HG02943 (cell line): Measurements from ENCODE around the gene OXLD1.

Experiments used
- ATAC-seq: cut with Tn5 transposase; IDR thresholded peaks from one replicate; pipeline ENCODE4 v1.9.1; 2021; ENCODE audit warnings: mild to moderate bottlenecking, low read depth, moderate library complexity; ENCODE audit not compliant: unreplicated experiment

Gene OXLD1

DNA sequence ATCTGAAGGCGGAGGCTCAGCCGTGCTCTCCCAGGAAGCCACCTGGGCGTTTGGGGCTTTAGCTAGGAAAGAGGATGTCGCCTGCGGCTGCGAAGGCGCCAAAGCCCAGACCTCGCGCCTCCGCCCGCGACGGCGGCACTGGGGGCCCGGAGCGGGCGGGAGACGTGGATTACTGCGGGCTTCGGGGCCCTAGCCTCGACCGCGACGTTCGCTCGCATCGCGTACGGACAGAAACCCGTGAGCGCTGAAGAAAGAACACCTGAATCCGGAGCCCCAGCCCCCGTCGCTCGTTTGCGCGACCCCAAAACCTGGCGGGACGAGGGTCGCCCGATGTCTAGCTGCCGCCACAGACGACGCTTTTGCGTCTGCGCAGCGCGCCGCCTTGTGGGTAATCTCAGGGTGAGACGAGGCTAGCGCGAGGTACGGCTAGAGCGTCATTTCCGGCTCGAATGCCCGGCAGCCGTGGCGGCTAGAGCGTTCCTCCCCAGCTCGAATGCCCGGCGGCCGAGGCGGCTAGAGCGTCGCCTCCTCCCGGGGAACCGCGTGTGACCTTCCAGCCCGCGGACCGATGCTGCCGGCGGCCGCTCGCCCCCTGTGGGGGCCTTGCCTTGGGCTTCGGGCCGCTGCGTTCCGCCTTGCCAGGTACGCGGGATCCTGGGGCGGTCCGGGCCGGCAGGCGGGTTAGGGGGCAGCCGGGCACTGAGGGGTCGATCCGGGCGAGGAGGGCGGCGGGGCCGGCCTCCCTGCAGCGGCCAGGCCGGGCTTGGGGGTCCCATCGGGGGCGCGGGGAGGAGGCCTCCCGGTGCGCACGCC, 36.7 kb upstream of the OXLD1 start, which contains the start of gene MRPL12:
Gene MRPL12 (plus strand): TSS at position 434 of the 813 bp plus-strand sequence. CDS start 135 bp downstream, at position 569.
- peak; percentile 63 for ATAC-seq

DNA sequence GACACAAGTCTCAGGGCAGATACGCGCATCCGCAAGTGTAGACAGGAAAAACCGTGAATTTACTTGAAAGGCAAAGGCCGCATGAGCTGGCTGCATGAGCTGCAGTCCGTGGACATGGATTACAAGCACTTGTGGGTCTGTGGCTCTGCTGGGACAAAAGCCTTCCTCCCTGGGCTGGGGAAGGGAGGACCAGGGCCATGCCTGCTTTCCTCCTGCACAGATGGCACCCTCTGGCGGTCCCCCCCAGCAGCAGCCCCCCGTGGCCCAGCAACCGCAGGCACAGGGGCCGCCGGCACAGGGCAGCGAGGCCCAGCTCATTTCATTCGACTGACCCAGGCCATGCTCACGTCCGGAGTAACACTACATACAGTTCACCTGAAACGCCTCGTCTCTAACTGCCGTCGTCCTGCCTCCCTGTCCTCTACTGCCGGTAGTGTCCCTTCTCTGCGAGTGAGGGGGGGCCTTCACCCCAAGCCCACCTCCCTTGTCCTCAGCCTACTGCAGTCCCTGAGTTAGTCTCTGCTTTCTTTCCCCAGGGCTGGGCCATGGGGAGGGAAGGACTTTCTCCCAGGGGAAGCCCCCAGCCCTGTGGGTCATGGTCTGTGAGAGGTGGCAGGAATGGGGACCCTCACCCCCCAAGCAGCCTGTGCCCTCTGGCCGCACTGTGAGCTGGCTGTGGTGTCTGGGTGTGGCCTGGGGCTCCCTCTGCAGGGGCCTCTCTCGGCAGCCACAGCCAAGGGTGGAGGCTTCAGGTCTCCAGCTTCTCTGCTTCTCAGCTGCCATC, 35.1 kb upstream of the OXLD1 start:
- ATAC-seq, result no peak

DNA sequence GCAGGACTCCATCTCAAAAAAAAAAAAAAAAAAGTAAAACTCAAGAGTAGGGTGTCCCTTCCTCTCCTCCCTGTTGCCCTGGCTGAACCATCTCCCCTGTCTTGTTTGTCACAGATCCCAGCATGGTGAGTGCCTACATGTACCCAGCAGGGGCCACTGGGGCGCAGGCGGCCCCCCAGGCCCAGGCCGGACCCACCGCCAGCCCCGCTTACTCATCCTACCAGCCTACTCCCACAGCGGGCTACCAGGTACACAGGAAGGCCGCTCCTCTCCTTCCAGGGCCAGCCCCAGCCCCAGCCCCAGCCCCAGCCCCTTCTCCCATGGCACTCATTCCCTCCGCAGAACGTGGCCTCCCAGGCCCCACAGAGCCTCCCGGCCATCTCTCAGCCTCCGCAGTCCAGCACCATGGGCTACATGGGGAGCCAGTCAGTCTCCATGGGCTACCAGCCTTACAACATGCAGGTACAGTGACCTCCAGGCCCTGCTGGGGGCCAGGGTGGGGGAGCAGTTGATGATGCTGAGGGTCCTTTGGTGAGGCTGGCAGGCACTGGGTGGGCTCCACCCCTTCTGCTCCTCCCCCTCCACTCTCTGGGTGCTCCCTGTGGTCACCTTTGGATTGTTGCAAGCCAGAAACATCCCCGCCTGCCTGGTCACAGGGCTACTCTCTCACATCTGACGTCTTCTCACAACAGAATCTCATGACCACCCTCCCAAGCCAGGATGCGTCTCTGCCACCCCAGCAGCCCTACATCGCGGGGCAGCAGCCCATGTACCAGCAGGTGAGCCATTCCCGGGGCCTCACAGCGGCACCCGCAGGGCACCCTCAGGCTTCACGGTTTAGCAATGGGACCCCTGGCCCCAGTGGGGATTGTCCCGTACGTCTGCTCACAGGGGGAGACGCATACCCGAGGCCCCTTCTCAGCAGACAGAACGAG, 34.2 kb upstream of the OXLD1 start:
- no peak for ATAC-seq

DNA sequence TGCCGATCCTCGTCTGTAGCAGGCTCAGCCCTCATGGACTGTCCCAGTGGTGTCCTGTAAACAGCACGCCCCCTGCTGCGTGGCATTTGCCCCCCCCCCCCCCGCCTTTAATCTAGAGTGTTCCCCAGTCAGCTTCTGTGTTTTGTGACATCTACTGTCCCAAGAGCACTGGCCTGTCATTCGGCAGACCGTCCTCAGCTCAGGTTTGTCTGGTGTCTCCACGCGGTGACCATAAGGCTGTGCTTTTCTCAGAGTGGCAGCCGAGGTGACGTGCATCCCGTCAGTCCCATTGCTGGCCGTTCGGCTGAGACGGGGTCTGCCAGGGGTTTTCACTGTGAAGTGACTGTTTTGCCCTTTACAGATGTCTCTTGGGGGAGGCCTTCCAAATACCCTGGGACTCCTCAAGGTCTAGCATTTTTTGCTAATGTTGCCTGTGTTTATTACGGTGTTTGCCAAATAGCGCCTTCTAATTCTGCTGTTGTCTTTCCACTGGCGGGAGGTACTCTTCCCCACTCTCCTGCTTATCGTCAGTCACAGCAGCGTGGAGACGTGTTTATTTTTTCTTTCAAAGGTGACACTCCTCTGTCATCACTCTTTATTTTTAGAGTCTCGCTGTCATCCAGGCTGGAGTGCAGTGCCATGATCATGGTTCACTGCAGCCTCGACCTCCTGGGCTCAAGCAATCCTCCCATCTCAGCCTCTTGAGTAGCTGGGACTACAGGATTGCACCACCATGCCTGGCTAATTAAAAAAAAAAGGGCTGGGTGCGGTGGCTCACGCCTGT, 31.0 kb upstream of the OXLD1 start:
- ATAC-seq, result no peak

DNA sequence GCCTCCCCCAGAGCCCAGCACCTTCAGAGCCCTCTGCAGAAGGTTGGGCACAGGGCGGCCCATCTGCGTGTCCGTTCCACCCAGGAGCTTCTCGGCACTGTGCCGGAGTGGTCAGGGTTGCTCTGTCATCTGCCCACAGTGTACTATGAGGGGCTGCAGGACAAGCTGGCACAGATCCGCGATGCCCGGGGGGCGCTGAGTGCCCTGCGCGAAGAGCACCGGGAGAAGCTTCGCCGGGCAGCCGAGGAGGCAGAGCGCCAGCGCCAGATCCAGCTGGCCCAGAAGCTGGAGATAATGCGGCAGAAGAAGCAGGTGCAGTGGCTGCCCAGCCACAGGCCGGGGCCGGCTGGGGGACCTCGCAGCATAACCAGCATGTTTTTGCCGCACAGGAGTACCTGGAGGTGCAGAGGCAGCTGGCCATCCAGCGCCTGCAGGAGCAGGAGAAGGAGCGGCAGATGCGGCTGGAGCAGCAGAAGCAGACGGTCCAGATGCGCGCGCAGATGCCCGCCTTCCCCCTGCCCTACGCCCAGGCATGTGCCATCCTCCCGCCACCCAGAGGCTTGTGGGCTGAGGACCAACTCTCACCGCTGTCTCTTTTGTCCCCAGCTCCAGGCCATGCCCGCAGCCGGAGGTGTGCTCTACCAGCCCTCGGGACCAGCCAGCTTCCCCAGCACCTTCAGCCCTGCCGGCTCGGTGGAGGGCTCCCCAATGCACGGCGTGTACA, 30.0 kb upstream of the OXLD1 start:
- no peak for ATAC-seq

DNA sequence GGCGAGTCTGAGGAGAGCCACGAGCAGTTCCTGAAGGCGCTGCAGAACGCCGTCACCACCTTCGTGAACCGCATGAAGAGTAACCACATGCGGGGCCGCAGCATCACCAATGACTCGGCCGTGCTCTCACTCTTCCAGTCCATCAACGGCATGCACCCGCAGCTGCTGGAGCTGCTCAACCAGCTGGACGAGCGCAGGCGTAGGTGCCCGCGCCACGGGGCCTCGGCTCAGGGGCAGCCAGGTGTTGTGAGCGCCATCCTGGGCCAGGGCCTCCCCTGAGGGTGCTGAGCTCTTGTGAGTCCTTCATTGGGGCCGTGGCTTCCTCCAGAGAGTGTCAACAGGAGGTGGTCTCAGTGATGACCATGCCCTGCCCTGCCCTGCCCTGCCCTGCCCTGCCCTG, 29.4 kb upstream of the OXLD1 start:
- no peak for ATAC-seq

DNA sequence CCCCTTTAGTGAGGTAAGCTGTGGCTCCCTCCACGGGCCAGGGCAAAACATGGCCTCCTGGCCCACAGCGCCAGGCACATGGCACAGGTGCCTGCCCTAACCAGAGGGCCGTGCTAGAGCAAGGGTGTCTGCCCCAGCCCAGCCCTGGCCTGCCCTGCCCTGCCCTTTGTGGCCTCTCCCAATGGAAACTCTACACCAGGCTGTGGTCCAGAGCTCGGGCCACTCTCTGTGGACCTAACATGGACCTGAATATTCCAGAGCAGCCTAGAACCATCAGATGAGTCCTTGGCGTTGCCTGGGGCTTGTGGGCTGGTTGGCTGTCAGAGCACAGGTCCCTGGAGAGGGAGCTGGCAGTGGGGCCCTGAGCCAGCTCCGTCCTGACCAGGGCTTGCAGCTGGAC, 28.8 kb upstream of the OXLD1 start:
- no peak for ATAC-seq

DNA sequence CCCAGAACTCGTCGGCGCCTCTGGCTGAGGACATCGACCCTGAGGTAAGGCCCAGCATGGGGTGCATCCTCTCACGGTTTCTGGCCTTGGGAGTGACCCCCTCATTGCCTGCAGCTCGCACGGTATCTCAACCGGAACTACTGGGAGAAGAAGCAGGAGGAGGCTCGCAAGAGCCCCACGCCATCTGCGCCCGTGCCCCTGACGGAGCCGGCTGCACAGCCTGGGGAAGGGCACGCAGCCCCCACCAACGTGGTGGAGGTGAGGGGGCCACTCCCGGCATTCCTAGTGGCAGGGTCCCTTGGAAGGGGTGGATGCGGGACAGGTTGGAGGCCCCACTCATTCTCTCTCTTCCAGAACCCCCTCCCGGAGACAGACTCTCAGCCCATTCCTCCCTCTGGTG, 28.4 kb upstream of the OXLD1 start:
- no peak for ATAC-seq

DNA sequence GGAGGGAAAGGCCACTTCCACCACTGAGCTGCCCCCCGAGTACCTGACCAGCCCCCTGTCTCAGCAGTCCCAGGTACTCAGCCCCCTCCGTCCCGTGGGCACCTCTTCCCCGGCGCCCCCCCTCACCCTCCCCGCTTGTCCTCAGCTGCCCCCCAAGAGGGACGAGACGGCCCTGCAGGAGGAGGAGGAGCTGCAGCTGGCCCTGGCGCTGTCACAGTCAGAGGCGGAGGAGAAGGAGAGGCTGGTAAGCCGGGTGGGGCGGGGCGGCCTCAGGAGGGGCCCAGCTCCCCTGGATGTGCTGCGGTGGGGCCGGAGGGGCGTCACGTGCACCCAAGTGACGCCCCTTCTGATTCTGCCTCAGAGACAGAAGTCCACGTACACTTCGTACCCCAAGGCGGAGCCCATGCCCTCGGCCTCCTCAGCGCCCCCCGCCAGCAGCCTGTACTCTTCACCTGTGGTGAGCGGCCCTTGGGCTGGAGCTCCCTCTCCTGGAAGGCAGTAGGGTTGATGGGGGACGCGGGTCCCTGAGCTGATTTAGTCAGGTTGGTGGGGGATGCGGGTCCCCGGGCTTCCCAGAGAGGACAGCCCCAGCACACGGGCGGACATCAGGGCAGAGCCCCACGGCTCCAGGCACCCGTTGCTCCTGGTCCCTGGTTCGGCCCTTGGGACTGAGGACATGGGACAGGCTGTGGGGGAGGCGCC, 27.3 kb upstream of the OXLD1 start:
- no peak for ATAC-seq

DNA sequence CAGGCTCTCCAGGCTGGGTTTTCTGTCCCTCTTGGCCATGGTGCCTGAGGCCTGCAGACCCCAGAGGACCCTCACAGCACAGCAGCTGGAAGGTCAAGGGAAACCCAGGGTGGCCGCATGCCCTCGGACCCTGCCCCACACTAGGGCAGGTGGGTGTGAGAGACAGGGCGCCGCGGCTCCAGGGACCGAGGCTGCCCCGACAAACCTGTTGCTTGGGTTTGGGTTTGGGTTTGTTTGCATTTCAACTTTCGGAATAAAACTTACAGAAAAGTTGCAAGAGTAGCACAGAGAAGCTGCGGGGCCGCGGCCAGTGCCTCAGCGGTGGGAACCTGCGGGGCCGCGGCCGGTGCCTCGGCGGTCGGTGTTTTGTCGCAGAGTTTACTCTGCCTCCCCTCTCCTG, 25.2 kb upstream of the OXLD1 start:
- no peak for ATAC-seq

DNA sequence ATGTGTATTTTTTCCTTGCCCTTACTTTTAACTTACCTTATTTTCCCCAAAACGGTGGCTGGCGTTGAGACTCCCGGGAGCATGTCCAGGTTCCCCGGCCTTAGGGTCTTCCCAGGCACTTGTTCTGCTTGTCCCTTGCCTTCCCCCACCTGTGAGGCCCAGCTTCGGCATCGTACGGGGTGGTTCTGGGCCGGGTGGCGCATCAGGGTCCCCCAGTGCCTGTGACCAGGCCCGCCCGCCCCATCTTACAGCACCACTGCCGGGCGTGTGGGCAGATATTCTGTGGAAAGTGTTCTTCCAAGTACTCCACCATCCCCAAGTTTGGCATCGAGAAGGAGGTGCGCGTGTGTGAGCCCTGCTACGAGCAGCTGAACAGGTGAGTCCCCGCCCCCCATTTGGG, 24.8 kb upstream of the OXLD1 start:
- no peak for ATAC-seq

DNA sequence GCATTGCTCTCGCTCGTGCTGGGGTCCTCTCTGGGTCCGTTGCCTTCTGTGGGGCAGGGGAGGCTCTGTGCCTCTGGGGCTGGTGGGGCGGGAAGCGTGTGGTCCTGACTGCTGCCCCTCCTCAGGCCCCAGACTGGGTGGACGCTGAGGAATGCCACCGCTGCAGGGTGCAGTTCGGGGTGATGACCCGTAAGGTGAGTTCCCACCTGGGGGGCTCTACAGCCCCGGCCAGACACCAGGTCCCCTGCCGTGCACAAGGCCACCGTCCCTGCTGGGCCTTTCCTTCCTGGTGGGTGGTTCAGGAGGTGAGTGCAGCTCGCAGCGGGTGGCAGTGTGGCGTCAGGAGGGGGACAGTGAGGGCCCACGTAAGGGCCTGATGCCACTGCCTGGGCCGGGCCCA, 24.1 kb upstream of the OXLD1 start:
- no peak for ATAC-seq

DNA sequence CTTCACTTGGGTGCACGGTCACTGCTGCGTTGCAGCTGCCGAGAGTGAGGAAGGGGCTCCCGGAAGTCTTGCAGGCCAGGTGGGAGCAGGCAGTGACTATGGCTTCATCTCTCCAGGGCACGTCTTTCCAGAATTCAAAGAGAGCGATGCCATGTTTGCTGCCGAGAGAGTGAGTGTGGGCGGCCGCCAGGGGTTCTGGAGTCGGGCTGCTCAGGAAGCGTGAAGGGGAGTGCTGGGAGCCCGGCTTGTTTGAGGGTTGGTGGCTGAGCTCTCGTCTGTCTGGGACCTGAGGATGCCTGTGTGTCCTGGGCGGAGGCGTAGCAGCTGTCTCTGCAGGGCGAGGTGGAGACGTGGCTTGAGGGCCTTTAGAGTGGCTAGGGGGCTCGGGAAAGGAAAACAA, 23.7 kb upstream of the OXLD1 start:
- no peak for ATAC-seq

DNA sequence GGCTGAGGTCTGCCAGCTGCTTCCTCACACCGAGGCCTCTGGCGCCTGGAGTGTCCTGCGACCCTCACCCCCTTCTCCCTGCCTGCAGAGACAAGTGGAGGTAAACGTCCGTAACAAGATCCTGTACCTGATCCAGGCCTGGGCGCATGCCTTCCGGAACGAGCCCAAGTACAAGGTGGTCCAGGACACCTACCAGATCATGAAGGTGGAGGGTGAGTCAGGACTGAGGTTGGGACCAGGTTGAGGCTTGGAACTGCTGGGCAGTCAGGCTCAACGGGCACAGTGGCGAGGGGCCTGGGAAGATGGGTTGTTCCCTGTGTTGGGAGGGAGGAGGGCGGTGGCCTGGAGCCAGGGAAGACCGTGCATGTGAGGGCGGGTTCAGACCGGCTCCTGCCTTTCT, 22.2 kb upstream of the OXLD1 start:
- ATAC-seq, result no peak

DNA sequence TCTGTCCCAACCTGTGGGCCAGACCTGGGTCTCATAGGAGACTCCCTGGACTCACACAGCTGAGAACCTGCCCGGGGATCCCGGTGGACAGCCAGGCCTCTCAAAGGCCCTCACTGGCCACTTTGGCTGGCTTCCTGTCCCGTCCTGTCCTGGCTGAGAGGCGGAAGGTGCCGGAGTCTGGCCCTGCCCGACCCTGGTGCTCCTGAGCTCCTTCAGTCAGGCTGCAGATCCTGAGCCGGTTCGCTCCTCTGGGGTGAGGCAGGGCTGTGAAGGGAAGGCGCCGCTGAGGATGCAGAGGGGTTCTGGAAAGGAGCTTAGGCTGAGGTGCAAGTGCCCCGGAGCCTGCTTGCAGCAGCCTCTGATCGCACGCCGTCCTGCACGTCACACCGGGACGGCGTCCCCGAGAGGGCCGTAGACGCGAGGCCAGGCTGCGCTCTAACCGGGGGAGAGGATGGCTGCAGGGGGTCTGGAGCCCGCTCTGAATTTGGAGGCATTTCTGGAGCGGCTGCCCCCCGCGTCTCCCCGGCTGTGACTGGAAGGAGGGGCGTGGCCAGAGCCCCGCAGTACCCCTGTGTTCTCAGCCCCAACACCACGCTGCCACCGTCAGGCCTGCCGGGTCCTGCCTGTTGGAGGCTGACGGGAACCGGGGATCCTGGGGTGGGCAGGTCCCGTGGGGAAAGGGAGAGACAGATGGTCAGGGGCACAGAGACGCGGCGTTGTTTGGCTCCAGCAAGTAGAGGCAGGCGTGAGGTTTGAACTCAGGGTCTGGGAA, 21.6 kb upstream of the OXLD1 start:
- ATAC-seq, result no peak

DNA sequence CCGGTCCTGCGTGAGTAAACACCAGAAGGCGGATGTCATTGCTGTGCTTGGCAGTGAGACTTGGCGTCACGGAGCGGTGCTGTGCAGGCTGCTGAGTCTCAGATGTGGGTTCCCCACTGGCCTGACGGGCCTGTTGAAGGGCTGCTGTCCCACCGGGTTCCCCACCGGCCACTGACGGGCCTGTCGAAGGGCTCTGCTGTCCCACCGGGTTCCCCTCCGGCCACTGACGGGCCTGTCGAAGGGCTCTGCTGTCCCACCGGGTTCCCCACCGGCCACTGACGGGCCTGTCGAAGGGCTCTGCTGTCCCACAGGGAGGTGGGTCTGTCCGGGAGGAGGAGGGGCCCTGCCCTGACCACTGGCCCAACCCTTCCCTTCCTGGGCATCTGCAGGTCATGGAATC, 20.2 kb upstream of the OXLD1 start:
- ATAC-seq, result no peak

DNA sequence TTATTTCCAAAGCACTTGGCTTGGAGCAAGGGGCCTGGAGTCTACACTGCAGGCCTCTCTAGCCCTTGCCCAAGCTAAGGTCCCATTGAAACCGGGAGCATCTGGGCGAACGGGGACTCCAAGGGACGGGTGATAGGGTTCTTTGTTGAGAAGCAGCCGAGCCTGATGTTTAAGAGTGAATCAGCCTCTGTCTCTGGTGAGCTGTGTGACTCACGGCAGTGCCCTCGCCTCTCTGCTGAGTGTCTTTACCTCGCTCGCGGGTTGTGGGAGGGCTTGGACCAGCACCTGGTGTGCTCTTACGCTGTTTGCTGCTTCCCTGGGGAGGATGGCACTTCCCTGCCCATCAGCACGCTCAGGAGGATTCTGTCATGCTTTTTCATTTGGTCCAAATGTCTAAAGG, 18.7 kb upstream of the OXLD1 start:
- ATAC-seq, result no peak

DNA sequence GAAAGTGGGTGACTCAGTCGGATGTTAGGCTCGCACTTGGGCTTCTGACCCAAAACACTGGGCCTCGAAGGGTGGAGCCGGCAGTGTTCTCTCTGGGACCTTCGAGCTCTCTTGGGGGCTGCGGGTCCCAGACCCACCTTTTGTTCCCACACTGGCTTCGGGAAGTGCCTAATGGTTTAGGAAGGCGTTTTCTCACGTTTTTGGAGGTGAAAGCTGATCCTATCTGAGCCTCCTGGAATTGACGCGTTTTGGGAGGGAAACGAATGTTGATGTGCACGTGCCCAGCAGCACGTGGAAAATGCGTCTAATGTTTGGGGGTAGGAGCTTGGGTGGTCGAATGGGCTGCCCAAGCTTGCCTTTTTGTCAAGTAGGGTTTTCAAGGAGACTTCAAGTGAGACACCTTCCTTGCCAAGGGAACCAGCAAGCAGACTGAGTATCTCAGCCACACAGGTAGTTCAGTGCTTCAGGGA, 18.1 kb upstream of the OXLD1 start:
- no peak for ATAC-seq
